H1 (cell line): ENCODE data around the gene GREB1. TPM values are rescaled to one million over a fixed set of nuclear protein-coding genes. Genes with fewer than 3 reads are reported as not detected.

Experiments used
- CTCF ChIA-PET: fragments of 300-600 bp; sonication (Branson Sonifier 250); formaldehyde crosslinking; loops from one replicate; lab custom pipeline; 2021; ENCODE audit not compliant: partially characterized antibody; lab: Charles Lee
- POLR2A ChIA-PET: fragments of 300-600 bp; sonication (Branson Sonifier 250); formaldehyde crosslinking; loops from one replicate; lab custom pipeline; 2021; ENCODE audit warnings: inconsistent platforms; ENCODE audit not compliant: partially characterized antibody; lab: Charles Lee
- DNase-seq, 2 experiments: peaks; one replicate each; pipeline versions ENCODE4 v3.0.0 to v3.0.0-alpha.2; 2010 to 2022; ENCODE audit warnings: low spot score in 2 of 2, low read depth in 1 of 2, mixed read lengths in 1 of 2
- FAIRE-seq: peaks from 2 replicates; lab custom pipeline; 2011; peaks lifted over from hg19 to GRCh38; lab: Jason Lieb, UNC
- H2AFZ ChIP-seq: 2 replicates; pipeline ENCODE4 v1.8.1; 2012; ENCODE audit warnings: low read length, inconsistent platforms
- H2AK5ac ChIP-seq: 2 replicates; pipeline ENCODE4 v1.6.1; 2013; ENCODE audit warnings: low read depth, low read length
- H2BK120ac ChIP-seq: replicated peaks from 2 replicates; pipeline ENCODE3; 2013; ENCODE audit warnings: low read depth, low read length, inconsistent platforms
- H2BK12ac ChIP-seq: 2 replicates; pipeline ENCODE4 v1.6.1; 2013; ENCODE audit warnings: low read depth, low read length
- H2BK15ac ChIP-seq: 2 replicates; pipeline ENCODE4 v1.6.1; 2013; ENCODE audit warnings: low read length
- H2BK20ac ChIP-seq: 2 replicates; pipeline ENCODE4 v1.6.1; 2013; ENCODE audit warnings: low read length
- H2BK5ac ChIP-seq: 2 replicates; pipeline ENCODE4 v1.6.1; 2013; ENCODE audit warnings: low read depth, low read length
- H3K14ac ChIP-seq: 2 replicates; pipeline ENCODE4 v1.6.1; 2013; ENCODE audit warnings: inconsistent platforms; ENCODE audit not compliant: insufficient read length
- H3K18ac ChIP-seq: 2 replicates; pipeline ENCODE4 v1.6.1; 2013; ENCODE audit warnings: low read length; ENCODE audit errors: extremely low read depth
- H3K23ac ChIP-seq: 2 replicates; pipeline ENCODE4 v1.6.1; 2013; ENCODE audit warnings: inconsistent platforms; ENCODE audit not compliant: insufficient read length
- H3K23me2 ChIP-seq: 2 replicates; pipeline ENCODE4 v1.6.1; 2013; ENCODE audit warnings: low read depth, low read length
- H3K27ac ChIP-seq: 2 replicates; pipeline ENCODE4 v1.6.1; 2011; ENCODE audit warnings: low read depth, low read length, inconsistent platforms
- H3K27me3 ChIP-seq, 4 experiments: replicated peaks in 1 of 4; 1 replicate in 1 of 4; 2 replicates in 3 of 4; pipeline versions ENCODE4 v1.6.1 to v1.8.1; 2011 to 2013; ENCODE audit warnings: low read length in 3 of 4, mild to moderate bottlenecking in 3 of 4, inconsistent platforms in 2 of 4, mixed read lengths in 2 of 4, moderate library complexity in 1 of 4; ENCODE audit not compliant: control insufficient read depth in 3 of 4, insufficient read depth in 3 of 4; ENCODE audit errors: extremely low read depth in 1 of 4
- H3K36me3 ChIP-seq, 4 experiments: 2 replicates each; pipeline versions ENCODE4 v1.6.1 to v1.8.1; 2011 to 2013; ENCODE audit warnings: mild to moderate bottlenecking in 4 of 4, low read length in 3 of 4, moderate library complexity in 2 of 4, control low read depth in 1 of 4, inconsistent platforms in 1 of 4; ENCODE audit not compliant: insufficient read depth in 4 of 4, control insufficient read depth in 2 of 4
- H3K4ac ChIP-seq: replicated peaks from 2 replicates; pipeline ENCODE3; 2013; ENCODE audit warnings: low read length, low read depth, mixed read lengths, inconsistent platforms; ENCODE audit not compliant: insufficient read length
- H3K4me1 ChIP-seq, 4 experiments: replicated peaks in 1 of 4; 1 replicate in 1 of 4; 2 replicates in 3 of 4; pipeline versions ENCODE4 v1.6.1 to v1.8.1; 2011 to 2013; ENCODE audit warnings: low read length in 3 of 4, inconsistent platforms in 2 of 4, mixed read lengths in 1 of 4; ENCODE audit not compliant: insufficient read depth in 4 of 4, control insufficient read depth in 3 of 4
- H3K4me2 ChIP-seq, 2 experiments: 2 replicates each; pipeline versions ENCODE4 v1.6.1 to v1.8.1; 2011 to 2013; ENCODE audit warnings: low read depth in 2 of 2, low read length in 2 of 2, control low read depth in 1 of 2, inconsistent platforms in 1 of 2, mild to moderate bottlenecking in 1 of 2; ENCODE audit not compliant: insufficient read depth in 1 of 2
- H3K4me3 ChIP-seq, 4 experiments: fragments of 200-600, 300-600 bp in 1 of 4; sonication (generic), shearing (Covaris generic), sonication (Bioruptor Twin) in 1 of 4; 2 replicates each; pipeline versions ENCODE4 v1.5.1 to v1.8.1; 2011 to 2016; ENCODE audit warnings: low read length in 4 of 4, low read depth in 3 of 4, control low read depth in 2 of 4, inconsistent platforms in 2 of 4, mild to moderate bottlenecking in 2 of 4, mixed read lengths in 1 of 4, moderate library complexity in 1 of 4; ENCODE audit not compliant: insufficient read depth in 2 of 4; ENCODE audit errors: extremely low read depth in 1 of 4
- H3K56ac ChIP-seq: replicated peaks from 2 replicates; pipeline ENCODE3; 2013; ENCODE audit warnings: low read depth, mild to moderate bottlenecking, mixed read lengths, low read length, inconsistent platforms; ENCODE audit not compliant: insufficient read length
- H3K79me1 ChIP-seq: 2 replicates; pipeline ENCODE4 v1.6.1; 2013; ENCODE audit warnings: low read depth, low read length, control low read depth
- H3K79me2 ChIP-seq, 2 experiments: 2 replicates each; pipeline versions ENCODE4 v1.6.1 to v1.8.1; 2012 to 2013; ENCODE audit warnings: low read length in 2 of 2, mild to moderate bottlenecking in 2 of 2, inconsistent platforms in 1 of 2; ENCODE audit not compliant: insufficient read depth in 2 of 2, control insufficient read depth in 1 of 2
- H3K9ac ChIP-seq, 4 experiments: replicated peaks in 1 of 4; 1 replicate in 1 of 4; 2 replicates in 3 of 4; pipeline versions ENCODE4 v1.6.1 to v1.8.1; 2011 to 2013; ENCODE audit warnings: low read depth in 3 of 4, low read length in 3 of 4, control low read depth in 2 of 4, mild to moderate bottlenecking in 2 of 4, moderate library complexity in 2 of 4, inconsistent platforms in 1 of 4; ENCODE audit errors: extremely low read depth in 1 of 4
- H3K9me3 ChIP-seq, 2 experiments: 2 replicates each; pipeline versions ENCODE4 v1.6.1 to v1.8.1; 2012 to 2013; ENCODE audit warnings: mild to moderate bottlenecking in 2 of 2, moderate library complexity in 2 of 2, control low read depth in 1 of 2, inconsistent platforms in 1 of 2, low read depth in 1 of 2, low read length in 1 of 2, mixed read lengths in 1 of 2; ENCODE audit not compliant: insufficient read depth in 2 of 2
- H4K20me1 ChIP-seq, 2 experiments: replicated peaks in 1 of 2; 2 replicates each; pipeline versions ENCODE3 to v1.8.1; 2011 to 2013; ENCODE audit warnings: inconsistent platforms in 2 of 2, low read length in 2 of 2, mild to moderate bottlenecking in 1 of 2; ENCODE audit not compliant: insufficient read depth in 2 of 2, control insufficient read depth in 1 of 2
- H4K5ac ChIP-seq: 2 replicates; pipeline ENCODE4 v1.6.1; 2013; ENCODE audit warnings: low read length, low read depth, mixed read lengths, inconsistent platforms; ENCODE audit not compliant: insufficient read length
- H4K8ac ChIP-seq: 2 replicates; pipeline ENCODE4 v1.8.0; 2013; ENCODE audit warnings: mild to moderate bottlenecking, moderate library complexity, low read length, inconsistent platforms; ENCODE audit not compliant: insufficient read depth; ENCODE audit errors: extremely low read depth
- H4K91ac ChIP-seq: replicated peaks from 2 replicates; pipeline ENCODE3; 2013; ENCODE audit warnings: low read length, mixed read lengths, inconsistent platforms; ENCODE audit not compliant: insufficient read length
- SP4 ChIP-seq: IDR thresholded peaks from 2 replicates; pipeline ENCODE4 v1.6.1; 2012; ENCODE audit warnings: low read length, inconsistent platforms
- SRF ChIP-seq: IDR thresholded peaks from 2 replicates; pipeline ENCODE4 v1.6.1; 2011; ENCODE audit warnings: mild to moderate bottlenecking, low read depth, low read length, moderate library complexity
- WGBS, 2 experiments: shearing (Covaris generic) in 1 of 2; methylation state at CpG; one replicate each; pipeline versions ENCODE4 v1.1.6 to v1.1.7; 2013 to 2015; ENCODE audit warnings: low lambda C conversion rate in 2 of 2, mixed read lengths in 2 of 2, inconsistent platforms in 1 of 2, low coverage in 1 of 2, missing lambda C conversion rate in 1 of 2; ENCODE audit not compliant: insufficient replicate concordance in 2 of 2, insufficient coverage in 1 of 2, insufficient read length in 1 of 2; ENCODE audit errors: extremely low coverage in 1 of 2, missing lambda C conversion rate in 1 of 2; 5-methylcytosine and 5-hydroxymethylcytosine counted together
- polyA plus RNA-seq, 7 experiments: library from polyadenylated mRNA; depleted of rRNA in 3 of 7; stranded (reverse) in 5 of 7; unstranded in 2 of 7; fragments of >200 nt in 5 of 7; fragments of 200-250 nt in 2 of 7; gene quantifications; 1 replicate in 5 of 7; 2 replicates in 1 of 7; 4 replicates in 1 of 7; pipeline versions ENCODE4 v1.2.1 to v1.2.3, GENCODE V29; 2011 to 2013; ENCODE audit warnings: missing spikeins in 2 of 7, mixed read lengths in 2 of 7
- total RNA-seq: library from RNA; stranded (reverse); fragmentation: NEBNext Ultra II Directional; extraction: Animal tissue kit (Norgen Biotek cat#: 25700); gene quantifications from 2 replicates; pipeline ENCODE4 v1.2.1, GENCODE V29; 2021

Gene GREB1
- total and polyA plus RNA-seq, 2 of the 8 experiments (the other 6 are each of a cell fraction or from before 2014, with no cell fraction given) = 7.9 to 43.4 TPM

- Histone ChIP-seq H2BK5ac (no peak overlapping the region), H3K79me2 (no peaks in the 10 kb centered on the region), H3K36me3 (peaks cover 0 to 3% (median 0%) of the 10 kb centered on the region in 4 experiments; a peak in 2 of 8 replicates), H4K5ac (no peak overlapping the region), H3K4me3 (no peak overlapping the region), H4K20me1 (no peaks in the 10 kb centered on the region), H3K27ac (no peak overlapping the region), H3K79me1 (no peaks in the 10 kb centered on the region), H3K23ac (no peak overlapping the region), H2AK5ac (no peak overlapping the region), H3K23me2 (no peaks in the 10 kb centered on the region), H2BK12ac (no peak overlapping the region), H2BK20ac (no peak overlapping the region), H3K4me1 (peaks cover 2 to 6% (median 5%) of the 10 kb centered on the region in 4 experiments; a peak in 5 of 7 replicates), H3K4ac (no peak overlapping the region), H4K8ac (no peak overlapping the region; the same call in 1 of the 2 replicates), H3K9ac (no peak overlapping the region), H2AFZ (no peak overlapping the region), H3K9me3 (no peaks in the 10 kb centered on the region), H2BK15ac (no peak overlapping the region), H4K91ac (no peak overlapping the region), H3K4me2 (no peak overlapping the region), H2BK120ac (no peak overlapping the region), H3K27me3 (no peaks in the 10 kb centered on the region), H3K56ac (no peak overlapping the region), H3K18ac (no peak overlapping the region), H3K14ac (no peak overlapping the region)
- FAIRE-seq (no peak), DNase-seq (no peak)
- ChIA-PET POLR2A (interaction anchor here (1.4 kb wide), 1 partner anchor 100 kb away, joined by 3 read pairs; no protein-coding TSS in a partner anchor), CTCF (interaction anchor here (1.0 to 19.6 kb wide), 10 partner anchors 14 to 449 kb away, joined by 3 to 558 read pairs (median 52); partner anchors contain the start of genes E2F6 and GREB1)
- WGBS, 2 experiments = 90% methylated on average over 12 of the region's 12 CpGs; no CpG with 5 or more reads in 1 of the 2 experiments
- TF ChIP-seq SP4 = no peak
- TF ChIP-seq SRF = no peak
These were observed 46.9 kb downstream of the GREB1 start for GRCh38 chr2:11580697-11581096.
